Lower lobe of right lung (tissue), 2 donors: Measurements from ENCODE around the gene UBE2H. TPM values are rescaled to one million over a fixed set of nuclear protein-coding genes. Genes with fewer than 3 reads are reported as not detected.
A peak's percentile ranks its signal among the peaks of the same experiment; 100 is the strongest.

ENCODE experiments used
- ATAC-seq, 2 donors: fragments of 200-7000 bp; cut with Tn5 transposase; one replicate each; pipeline ENCODE4 v1.9.1; 2020 to 2022; ENCODE audit warnings: mild to moderate bottlenecking in 2 of 2, moderate library complexity in 2 of 2
- DNase-seq: peaks from one replicate; pipeline ENCODE4 v3.0.0-alpha.2; 2020
- H3K27ac ChIP-seq: fragments of 200-600 bp; one replicate; pipeline ENCODE4 v1.8.0; 2022
- H3K27me3 ChIP-seq: fragments of 200-600 bp; one replicate; pipeline ENCODE4 v1.8.0; 2022; ENCODE audit warnings: low read depth
- H3K36me3 ChIP-seq: fragments of 200-600 bp; one replicate; pipeline ENCODE4 v1.8.0; 2022; ENCODE audit warnings: mild to moderate bottlenecking
- H3K4me1 ChIP-seq: fragments of 200-600 bp; one replicate; pipeline ENCODE4 v1.8.0; 2022
- H3K4me3 ChIP-seq: fragments of 200-600 bp; one replicate; pipeline ENCODE4 v1.8.0; 2022; ENCODE audit warnings: mild to moderate bottlenecking
- H3K9me3 ChIP-seq: fragments of 200-600 bp; one replicate; pipeline ENCODE4 v1.8.0; 2022
- CTCF ChIP-seq: fragments of 200-600 bp; IDR thresholded peaks from one replicate; pipeline ENCODE4 v1.8.0; 2022; ENCODE audit warnings: antibody characterized with exemption, mild to moderate bottlenecking
- intact Hi-C: fragments of 100-400 bp; cut with DNase I; formaldehyde crosslinking; loops from one replicate; pipeline ENCODE4 v1.11.0; 2022
- total RNA-seq: library from RNA; stranded (reverse); fragmentation: NEBNext Ultra II Directional; extraction: Animal tissue kit (Norgen Biotek cat#: 25700); gene quantifications from one replicate; pipeline ENCODE4 v1.2.1, GENCODE V29; 2021
- donor health status: DM: no; HTN: yes; CAD: no; lungs with severe emphysema.

The UBE2H gene
- total RNA-seq, 1 donor from 2014 or later: 76.7 TPM

GRCh38 chr7:129845178-129845971 lies 107.4 kb downstream of the UBE2H start:
- H3K27me3 ChIP-seq: no peaks in the 10 kb centered on the region
- H3K36me3 ChIP-seq: no peaks in the 10 kb centered on the region
- no peaks in the 10 kb centered on the region for H3K9me3 ChIP-seq
- DNase-seq (no peak), ATAC-seq (peak; percentile 37 to 70)
- TF ChIP-seq CTCF: no peak
- no peak overlapping the region for H3K4me3 ChIP-seq
- intact Hi-C loops: no loop called here
- H3K4me1 ChIP-seq: peaks cover 37% of the 10 kb centered on the region
- no peak overlapping the region for H3K27ac ChIP-seq

GRCh38 chr7:129843978-129844840 lies 108.6 kb downstream of the UBE2H start:
- no peak overlapping the region for H3K27ac ChIP-seq
- no peak for DNase-seq
- peaks cover under 1% of the 10 kb centered on the region for H3K36me3 ChIP-seq
- H3K4me3 ChIP-seq: no peak overlapping the region
- H3K9me3 ChIP-seq: no peaks in the 10 kb centered on the region
- intact Hi-C loops: no loop called here
- no peak for ATAC-seq
- H3K27me3 ChIP-seq: no peaks in the 10 kb centered on the region
- peaks cover 37% of the 10 kb centered on the region for H3K4me1 ChIP-seq
- TF ChIP-seq CTCF: no peak

GRCh38 chr7:129843365-129843898 lies 109.3 kb downstream of the UBE2H start:
- intact Hi-C loops: no loop called here
- H3K27me3 ChIP-seq: no peaks in the 10 kb centered on the region
- H3K9me3 ChIP-seq: no peaks in the 10 kb centered on the region
- no peak overlapping the region for H3K27ac ChIP-seq
- TF ChIP-seq CTCF: no peak
- H3K36me3 ChIP-seq: peaks cover 8% of the 10 kb centered on the region
- ATAC-seq (no peak), DNase-seq (no peak)
- peaks cover 37% of the 10 kb centered on the region for H3K4me1 ChIP-seq
- no peak overlapping the region for H3K4me3 ChIP-seq

GRCh38 chr7:129841465-129841864 lies 111.3 kb downstream of the UBE2H start:
- DNase-seq: no peak
- intact Hi-C loops: no loop called here
- TF ChIP-seq CTCF: no peak
- Histone ChIP-seq H3K4me1 (peaks cover 36% of the 10 kb centered on the region), H3K9me3 (no peaks in the 10 kb centered on the region), H3K27ac (no peak overlapping the region), H3K36me3 (peaks cover 28% of the 10 kb centered on the region), H3K27me3 (no peaks in the 10 kb centered on the region), H3K4me3 (no peak overlapping the region)
- peak in 1 of 2 donors; percentile 13 for ATAC-seq

- H3K27ac ChIP-seq: no peak overlapping the region
- H3K4me1 ChIP-seq: peaks cover 29% of the 10 kb centered on the region
- DNase-seq (no peak), ATAC-seq (no peak)
- no peak overlapping the region for H3K4me3 ChIP-seq
- intact Hi-C loops: no loop called here
- no peak for TF ChIP-seq CTCF
- H3K9me3 ChIP-seq: no peaks in the 10 kb centered on the region
- H3K27me3 ChIP-seq: no peaks in the 10 kb centered on the region
- H3K36me3 ChIP-seq: peaks cover 33% of the 10 kb centered on the region
These were observed 112.0 kb downstream of the UBE2H start for GRCh38 chr7:129840757-129841156.
